Right lung (tissue), 5 donors: Measurements from ENCODE around the gene CMTM1. TPM values are rescaled to one million over a fixed set of nuclear protein-coding genes. Genes with fewer than 3 reads are reported as not detected.
"Not testable (repeated sequence)": the region's sequence is repeated elsewhere in the genome, so short reads cannot be mapped to it uniquely, and the experiment has no call there.

Experiments used
- DNase-seq, 2 donors: peaks; one replicate each; pipeline ENCODE4 v3.0.0-alpha.2; 2013
- polyA plus RNA-seq, 5 donors: library from polyadenylated mRNA; unstranded; fragments of 120-200 nt; gene quantifications; one replicate each; pipeline versions ENCODE4 v1.2.1 to v1.2.3, GENCODE V29; 2013; ENCODE audit warnings: inconsistent platforms in 1 of 5, low replicate concordance in 1 of 5; ENCODE audit not compliant: insufficient read length in 5 of 5, insufficient read depth in 1 of 5

CMTM1 gene
- polyA plus RNA-seq, 5 donors = 5.3 to 10.8 (median 9.5) TPM

- no peak for DNase-seq
Observed at GRCh38 chr16:66610111-66610820, 44.0 kb downstream of the CMTM1 start.

GRCh38 chr16:66611911-66612310 lies 45.7 kb downstream of the CMTM1 start:
- not testable (repeated sequence) for DNase-seq

- no peak for DNase-seq
Observed at GRCh38 chr16:66612422-66612821, 46.2 kb downstream of the CMTM1 start.

- no peak for DNase-seq
Observed at GRCh38 chr16:66614161-66614802, 48.0 kb downstream of the CMTM1 start.

- DNase-seq = no peak
Observed at GRCh38 chr16:66616169-66616568, 49.9 kb downstream of the CMTM1 start.

- DNase-seq = no peak
Observed at GRCh38 chr16:66616592-66616991, 50.4 kb downstream of the CMTM1 start.

GRCh38 chr16:66617010-66617434 lies 50.8 kb downstream of the CMTM1 start:
- DNase-seq = no peak

GRCh38 chr16:66617728-66618127 lies 51.5 kb downstream of the CMTM1 start:
- no peak for DNase-seq

GRCh38 chr16:66618588-66619375 lies 52.5 kb downstream of the CMTM1 start:
- DNase-seq = no peak

- DNase-seq = no peak
Observed at GRCh38 chr16:66619534-66620428, 53.5 kb downstream of the CMTM1 start.

GRCh38 chr16:66620429-66620795 lies 54.2 kb downstream of the CMTM1 start:
- no peak for DNase-seq

GRCh38 chr16:66621973-66622372 lies 55.7 kb downstream of the CMTM1 start:
- no peak for DNase-seq

GRCh38 chr16:66622863-66623262 lies 56.6 kb downstream of the CMTM1 start:
- no peak for DNase-seq

GRCh38 chr16:66623755-66624154 lies 57.5 kb downstream of the CMTM1 start:
- no peak for DNase-seq

- not testable (repeated sequence) for DNase-seq
Observed at GRCh38 chr16:66627611-66628378, 61.6 kb downstream of the CMTM1 start.

Other genes starting within 250 kb of the CMTM1 start
- 100 to 1,000 TPM; 133 to 168 (median 145) TPM for gene CDH5, start 199.7 kb upstream of the CMTM1 start, polyA plus RNA-seq
- gene BEAN1, start 139.1 kb upstream of the CMTM1 start, polyA plus RNA-seq = 10 to 100 TPM in 3 of 5 donors, 1 to 10 TPM in 2; 9.0 to 12.7 (median 10.6) TPM
- gene TK2, start 16.3 kb upstream of the CMTM1 start, polyA plus RNA-seq = 10 to 100 TPM; 29.1 to 36.2 (median 33.9) TPM
- 10 to 100 TPM; 36.4 to 55.8 (median 43.5) TPM for gene CKLF, start 13.9 kb upstream of the CMTM1 start, polyA plus RNA-seq
- 1 to 10 TPM in 2 of 5 donors, under 1 TPM in 3; 0.60 to 1.1 (median 0.95) TPM for gene CMTM2, start 13.0 kb downstream of the CMTM1 start, polyA plus RNA-seq
- gene CMTM3, start 38.3 kb downstream of the CMTM1 start, polyA plus RNA-seq = 100 to 1,000 TPM in 1 of 5 donors, 10 to 100 TPM in 4; 78.5 to 103 (median 86.1) TPM
- 10 to 100 TPM; 21.1 to 36.4 (median 27.7) TPM for gene CMTM4, start 130.3 kb downstream of the CMTM1 start, polyA plus RNA-seq
- gene DYNC1LI2, start 185.2 kb downstream of the CMTM1 start, polyA plus RNA-seq = 100 to 1,000 TPM; 114 to 161 (median 144) TPM
- gene TERB1, start 235.1 kb downstream of the CMTM1 start, polyA plus RNA-seq = under 1 TPM in 3 of 5 donors, not detected in 2; 0.05 to 0.23 (median 0.10) TPM